Transverse colon (tissue), 4 donors: Measurements from ENCODE around the gene H2AZ1. TPM values are rescaled to one million over a fixed set of nuclear protein-coding genes. Genes with fewer than 3 reads are reported as not detected.

Experiments used
- DNase-seq: peaks from one replicate; pipeline ENCODE4 v3.0.0-alpha.2; 2019
- H3K27ac ChIP-seq, 4 donors: fragments of 200-600 bp; sonication (generic); 2 replicates each; pipeline ENCODE4 v1.5.1; 2016 to 2018; ENCODE audit warnings: inconsistent platforms in 4 of 4
- H3K27me3 ChIP-seq: fragments of 200-600 bp; sonication (generic); 2 replicates; pipeline ENCODE4 v1.5.1; 2017; ENCODE audit warnings: inconsistent platforms
- H3K36me3 ChIP-seq, 4 donors: fragments of 200-600 bp; sonication (generic); 2 replicates each; pipeline ENCODE4 v1.5.1; 2017 to 2019; ENCODE audit warnings: inconsistent platforms in 4 of 4
- H3K4me1 ChIP-seq, 4 donors: fragments of 200-600 bp; sonication (generic); 2 replicates each; pipeline ENCODE4 v1.5.1; 2017 to 2020; ENCODE audit warnings: inconsistent platforms in 4 of 4
- H3K4me3 ChIP-seq, 4 donors: fragments of 200-600 bp; sonication (generic); 1 replicate in 1 of 4; 2 replicates in 3 of 4; pipeline versions ENCODE4 v1.5.1 to v1.6.1; 2017 to 2019; ENCODE audit warnings: inconsistent platforms in 4 of 4
- H3K9me3 ChIP-seq, 2 donors: fragments of 200-600 bp; sonication (generic); 2 replicates each; pipeline ENCODE4 v1.5.1; 2017 to 2019; ENCODE audit warnings: inconsistent platforms in 2 of 2
- EP300 ChIP-seq: sonication (generic); formaldehyde crosslinking; IDR thresholded peaks from one replicate; pipeline ENCODE4 v1.6.1; 2017; ENCODE audit warnings: antibody characterized with exemption, low read depth
- POLR2A ChIP-seq: fragments of 450-650 bp; IDR thresholded peaks from one replicate; pipeline ENCODE4 v1.6.1; 2016; ENCODE audit warnings: antibody characterized with exemption, mild to moderate bottlenecking, moderate library complexity
- POLR2AphosphoS5 ChIP-seq, 3 donors: sonication (generic); formaldehyde crosslinking; IDR thresholded peaks; one replicate each; pipeline ENCODE4 v1.6.1; 2016; ENCODE audit warnings: antibody characterized with exemption in 3 of 3
- WGBS, 2 donors: methylation state at CpG; one replicate each; pipeline ENCODE4 v1.1.5; 2018; ENCODE audit warnings: low coverage in 1 of 2; 5-methylcytosine and 5-hydroxymethylcytosine counted together
- in situ Hi-C, 4 donors: fragments of 200-750 bp; cut with MboI; loops; one replicate each; pipeline versions ENCODE4 v1.15.0 to v1.15.1; 2017; ENCODE audit warnings: low sequenced_read_pairs in 3 of 4, low pct_ligation_motif_present in 1 of 4, low pct_unique_long_range_greater_than_20kb in 1 of 4
- intact Hi-C: fragments of 100-400 bp; cut with DNase I; formaldehyde crosslinking; loops from one replicate; pipeline ENCODE4 v1.15.1; 2023; ENCODE audit warnings: low total_unique reads
- total RNA-seq, 4 donors: library from RNA; depleted of rRNA; stranded (reverse); fragments of >200 nt; gene quantifications; one replicate each; pipeline ENCODE4 v1.1.0, GENCODE V29; 2016
- TF ChIP-seq, protein P1 (sequence below), 5 experiments: fragments of 200-600 bp in 3 of 5; fragments of 450-650 bp in 2 of 5; sonication (generic) in 3 of 5; IDR thresholded peaks; 1 replicate in 2 of 5; 2 replicates in 3 of 5; pipeline ENCODE4 v1.5.1; 2016 to 2017; ENCODE audit warnings: antibody characterized with exemption in 5 of 5, inconsistent platforms in 3 of 5, mild to moderate bottlenecking in 2 of 5, moderate library complexity in 1 of 5

The H2AZ1 gene
- total RNA-seq, 4 donors from 2014 or later, result 28.8 to 139 (median 81.5) TPM

DNA sequence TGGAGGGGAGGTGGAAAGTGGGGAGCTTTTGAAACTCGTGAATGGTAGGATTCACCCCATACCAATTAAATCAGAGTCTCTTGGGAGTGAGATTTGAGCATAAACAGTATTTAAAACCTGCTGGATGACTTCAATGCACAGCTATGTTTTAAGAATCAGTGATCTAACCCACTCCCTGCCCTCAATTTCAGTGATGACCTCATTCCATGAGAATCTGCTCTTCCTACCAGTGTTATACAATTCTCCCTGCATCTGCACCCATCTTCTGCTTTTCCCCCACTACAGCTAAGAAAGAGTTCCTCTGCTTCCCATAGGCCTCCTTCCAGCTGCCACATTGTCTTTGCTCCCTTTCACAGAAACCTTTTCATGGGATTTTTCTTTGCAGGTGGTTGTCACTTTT, 18.3 kb upstream of the H2AZ1 start:
- no peak overlapping the region for H3K27ac ChIP-seq
- intact Hi-C loops (no loop called here), in situ Hi-C loops (no loop called here)
- no peak for DNase-seq
- TF ChIP-seq EP300, result no peak
- TF ChIP-seq POLR2A, result no peak
- TF ChIP-seq POLR2AphosphoS5 (IDR thresholded peaks at IDR 0.05), result no peak
- TF ChIP-seq, protein P1, sequence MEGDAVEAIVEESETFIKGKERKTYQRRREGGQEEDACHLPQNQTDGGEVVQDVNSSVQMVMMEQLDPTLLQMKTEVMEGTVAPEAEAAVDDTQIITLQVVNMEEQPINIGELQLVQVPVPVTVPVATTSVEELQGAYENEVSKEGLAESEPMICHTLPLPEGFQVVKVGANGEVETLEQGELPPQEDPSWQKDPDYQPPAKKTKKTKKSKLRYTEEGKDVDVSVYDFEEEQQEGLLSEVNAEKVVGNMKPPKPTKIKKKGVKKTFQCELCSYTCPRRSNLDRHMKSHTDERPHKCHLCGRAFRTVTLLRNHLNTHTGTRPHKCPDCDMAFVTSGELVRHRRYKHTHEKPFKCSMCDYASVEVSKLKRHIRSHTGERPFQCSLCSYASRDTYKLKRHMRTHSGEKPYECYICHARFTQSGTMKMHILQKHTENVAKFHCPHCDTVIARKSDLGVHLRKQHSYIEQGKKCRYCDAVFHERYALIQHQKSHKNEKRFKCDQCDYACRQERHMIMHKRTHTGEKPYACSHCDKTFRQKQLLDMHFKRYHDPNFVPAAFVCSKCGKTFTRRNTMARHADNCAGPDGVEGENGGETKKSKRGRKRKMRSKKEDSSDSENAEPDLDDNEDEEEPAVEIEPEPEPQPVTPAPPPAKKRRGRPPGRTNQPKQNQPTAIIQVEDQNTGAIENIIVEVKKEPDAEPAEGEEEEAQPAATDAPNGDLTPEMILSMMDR (IDR thresholded peaks at IDR 0.05), result no peak
- H3K27me3 ChIP-seq, result no peaks in the 10 kb centered on the region
- H3K4me3 ChIP-seq, result no peak overlapping the region
- no peaks in the 10 kb centered on the region for H3K9me3 ChIP-seq
- 61% methylated on average over 1 of the region's 1 CpG; no CpG with 5 or more reads in 1 of the 2 donors for WGBS, 2 donors
- no peaks in the 10 kb centered on the region for H3K36me3 ChIP-seq
- no peaks in the 10 kb centered on the region for H3K4me1 ChIP-seq

DNA sequence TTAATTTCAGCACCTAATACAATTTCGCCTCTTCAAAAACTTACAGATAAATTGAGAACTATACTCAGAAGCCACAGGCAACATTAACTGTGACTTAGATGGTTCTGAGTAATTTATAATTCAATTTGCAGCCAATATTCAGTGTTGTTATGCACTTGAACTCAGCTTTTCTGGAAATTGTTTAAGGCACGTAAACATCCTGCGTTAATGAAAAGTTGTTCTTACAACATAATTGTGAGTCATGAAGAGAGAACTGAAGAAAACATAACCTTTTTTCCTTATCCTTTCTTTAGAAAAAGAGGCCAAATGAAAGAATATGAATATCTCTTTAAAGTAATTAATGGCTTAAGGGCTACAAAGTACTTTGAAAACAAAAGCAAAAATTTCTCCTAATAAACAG, 16.6 kb upstream of the H2AZ1 start:
- no peak overlapping the region for H3K27ac ChIP-seq
- intact Hi-C loops (no loop called here), in situ Hi-C loops (no loop called here)
- no peaks in the 10 kb centered on the region for H3K36me3 ChIP-seq
- no peak for DNase-seq
- no peaks in the 10 kb centered on the region for H3K9me3 ChIP-seq
- no peaks in the 10 kb centered on the region for H3K27me3 ChIP-seq
- no peaks in the 10 kb centered on the region for H3K4me1 ChIP-seq
- 87 to 90% methylated on average over 3 of the region's 3 CpGs for WGBS, 2 donors
- H3K4me3 ChIP-seq, result no peak overlapping the region
- no peak for TF ChIP-seq EP300
- no peak for TF ChIP-seq POLR2A
- TF ChIP-seq, protein P1 (IDR thresholded peaks at IDR 0.05), result no peak
- no peak for TF ChIP-seq POLR2AphosphoS5 (IDR thresholded peaks at IDR 0.05)

DNA sequence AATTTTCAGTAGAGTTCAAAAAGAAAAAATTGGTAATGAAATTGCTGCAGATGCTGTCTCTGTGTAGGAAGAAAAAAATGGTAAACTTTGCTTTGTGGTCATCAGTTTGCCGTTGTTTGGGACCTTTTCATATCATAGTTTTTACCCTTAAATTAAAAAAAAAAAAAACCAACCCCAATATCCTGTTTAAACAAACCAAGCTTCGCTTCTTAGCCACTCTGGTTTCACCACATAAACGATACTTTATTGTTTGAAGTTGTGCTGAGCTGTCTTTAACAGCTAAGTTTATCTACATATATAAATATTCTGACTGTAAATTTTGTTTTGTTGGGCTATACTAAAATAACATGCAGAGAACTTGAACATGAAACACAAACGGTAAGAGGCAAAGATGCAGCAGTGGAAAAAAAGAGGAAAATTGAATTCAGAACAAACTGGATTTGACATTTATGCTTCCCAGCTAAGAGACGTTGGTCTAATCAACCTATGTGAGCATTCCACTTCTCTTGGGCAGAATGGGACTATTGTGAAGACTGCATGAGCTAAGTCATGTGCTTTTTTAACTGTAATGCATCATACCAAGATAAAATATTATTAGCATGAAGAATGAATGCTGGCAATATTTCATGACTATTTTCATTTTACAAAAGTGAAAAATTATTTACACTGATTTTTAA, 15.7 kb upstream of the H2AZ1 start:
- no peak overlapping the region for H3K27ac ChIP-seq
- DNase-seq, result no peak
- H3K4me3 ChIP-seq, result no peak overlapping the region
- TF ChIP-seq POLR2AphosphoS5 (IDR thresholded peaks at IDR 0.05) (no peak), POLR2A (no peak), EP300 (no peak)
- TF ChIP-seq, protein P1 (IDR thresholded peaks at IDR 0.05), result no peak
- in situ Hi-C loops (no loop called here), intact Hi-C loops (no loop called here)
- H3K4me1 ChIP-seq, result no peaks in the 10 kb centered on the region
- no peaks in the 10 kb centered on the region for H3K27me3 ChIP-seq
- WGBS, 2 donors, result 52 to 59% methylated on average over 5 of the region's 5 CpGs
- H3K36me3 ChIP-seq, result no peaks in the 10 kb centered on the region
- H3K9me3 ChIP-seq, result no peaks in the 10 kb centered on the region

DNA sequence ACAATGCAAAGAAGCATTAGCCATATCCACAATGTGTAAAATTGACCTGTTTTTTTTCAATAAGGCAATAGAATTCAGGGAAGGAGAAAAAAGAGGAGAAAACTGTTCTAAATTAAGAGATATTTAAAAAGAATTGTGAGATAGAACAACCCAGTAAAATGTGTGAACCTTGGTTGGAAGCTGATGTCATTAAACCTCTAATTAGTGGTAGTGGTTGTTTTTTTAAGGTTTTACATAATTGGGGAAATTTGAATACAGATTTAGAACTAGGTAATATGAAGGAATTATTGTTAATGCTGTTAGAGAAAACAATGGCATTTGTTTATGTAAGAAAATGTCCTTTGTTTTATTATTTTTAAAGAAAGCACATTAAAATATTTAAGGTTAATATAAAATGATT, 15.1 kb upstream of the H2AZ1 start:
- Histone ChIP-seq H3K36me3 (no peaks in the 10 kb centered on the region), H3K9me3 (no peaks in the 10 kb centered on the region), H3K4me1 (no peaks in the 10 kb centered on the region), H3K27me3 (no peaks in the 10 kb centered on the region), H3K4me3 (no peak overlapping the region), H3K27ac (no peak overlapping the region)
- intact Hi-C loops (no loop called here), in situ Hi-C loops (no loop called here)
- no peak for DNase-seq
- TF ChIP-seq EP300 (no peak), POLR2AphosphoS5 (IDR thresholded peaks at IDR 0.05) (no peak), POLR2A (no peak)
- TF ChIP-seq, protein P1 (IDR thresholded peaks at IDR 0.05), result no peak
